Body of pancreas (tissue), 4 donors: ENCODE results near the gene CTNNBIP1. TPM values are rescaled to one million over a fixed set of nuclear protein-coding genes. Genes with fewer than 3 reads are reported as not detected.

Source experiments
- ATAC-seq: fragments of 150-250 bp; one replicate; pipeline ENCODE4 v1.9.1; 2016
- DNase-seq, 4 donors: peaks; one replicate each; pipeline ENCODE4 v3.0.0-alpha.2; 2019
- H3K27ac ChIP-seq, 4 donors: fragments of 200-600 bp; sonication (generic); 1 replicate in 3 of 4; 2 replicates in 1 of 4; pipeline versions ENCODE4 v1.5.1 to v1.6.1; 2016 to 2019; ENCODE audit warnings: mild to moderate bottlenecking in 1 of 4, mixed read lengths in 1 of 4, moderate library complexity in 1 of 4
- H3K27me3 ChIP-seq, 2 donors: fragments of 200-600 bp; sonication (generic); one replicate each; pipeline ENCODE4 v1.6.0; 2016; ENCODE audit warnings: mild to moderate bottlenecking in 1 of 2
- H3K36me3 ChIP-seq, 2 donors: fragments of 200-600 bp; sonication (generic); replicated peaks in 1 of 2; 2 replicates each; pipeline ENCODE4 v1.5.1; 2016; ENCODE audit warnings: low read depth in 2 of 2; ENCODE audit not compliant: insufficient read depth in 1 of 2
- H3K4me1 ChIP-seq: fragments of 200-600 bp; sonication (generic); one replicate; pipeline ENCODE4 v1.6.0; 2016
- H3K4me3 ChIP-seq, 2 donors: fragments of 200-600 bp; sonication (generic); 1 replicate in 1 of 2; 2 replicates in 1 of 2; pipeline ENCODE4 v1.5.1; 2016 to 2019
- H3K9me3 ChIP-seq, 3 donors: fragments of 200-600 bp; sonication (generic); 1 replicate in 2 of 3; 2 replicates in 1 of 3; pipeline ENCODE4 v1.5.1; 2016
- POLR2A ChIP-seq, 3 donors: fragments of 450-650 bp; IDR thresholded peaks; one replicate each; pipeline ENCODE4 v1.6.1; 2016; ENCODE audit warnings: antibody characterized with exemption in 3 of 3, mild to moderate bottlenecking in 2 of 3
- WGBS, 2 donors: methylation state at CpG; one replicate each; pipeline ENCODE4 v1.1.5; 2017; 5-methylcytosine and 5-hydroxymethylcytosine counted together
- intact Hi-C: fragments of 100-400 bp; cut with DNase I; formaldehyde crosslinking; loops from one replicate; pipeline ENCODE4 v1.15.1; 2023
- total RNA-seq, 2 donors: library from RNA; depleted of rRNA; stranded (reverse); fragments of >200 nt; gene quantifications; one replicate each; pipeline ENCODE4 v1.1.0, GENCODE V29; 2016
- TF ChIP-seq, protein P1 (sequence below), 7 experiments: fragments of 450-650 bp in 4 of 7; fragments of 200-600 bp in 3 of 7; sonication (generic) in 3 of 7; IDR thresholded peaks; one replicate each; pipeline ENCODE4 v1.5.1; 2016 to 2019; ENCODE audit warnings: antibody characterized with exemption in 7 of 7

Gene CTNNBIP1
- total RNA-seq, 2 donors from 2014 or later, result 20.1 to 24.6 TPM

DNA sequence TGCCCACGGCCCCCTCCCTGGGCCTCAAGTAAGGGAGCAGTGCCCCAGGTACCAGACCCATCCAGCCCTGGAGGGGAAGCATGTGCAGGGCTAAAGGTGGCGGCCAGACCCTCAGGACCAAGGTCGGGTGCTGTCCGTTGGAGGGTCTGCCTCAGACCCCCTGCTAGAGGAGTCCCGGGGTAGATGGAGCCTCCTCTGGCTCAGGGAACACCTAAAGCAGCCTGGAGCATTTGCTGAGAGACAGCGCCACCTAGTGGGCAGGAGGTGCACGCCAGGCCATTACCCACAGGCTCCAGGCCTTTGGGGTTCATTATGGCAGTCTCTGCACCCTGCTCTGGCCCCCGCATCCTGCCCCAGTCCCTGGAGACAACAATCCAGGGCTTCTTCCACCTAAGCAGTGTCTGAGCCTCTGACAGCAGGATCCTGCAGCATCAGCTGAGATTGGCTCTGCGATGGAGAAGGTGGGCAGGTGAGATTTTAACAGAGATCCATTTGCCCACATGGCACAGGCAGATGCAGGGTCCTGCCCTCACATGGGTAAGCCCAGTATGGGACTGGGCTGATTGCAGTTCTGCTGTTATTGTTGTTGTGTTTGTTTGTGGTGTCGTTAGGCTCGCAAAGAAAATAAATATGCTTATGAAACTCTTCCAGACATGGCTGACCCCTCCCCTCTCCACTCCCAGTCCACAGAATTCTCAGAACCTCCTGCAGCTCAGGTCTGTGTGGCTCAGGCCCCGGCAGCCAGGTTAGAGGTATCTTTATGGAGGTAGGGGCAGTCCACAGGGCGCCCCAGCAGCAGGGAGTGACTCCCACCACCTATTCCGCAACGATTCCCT, 42.4 kb downstream of the CTNNBIP1 start:
- Histone ChIP-seq H3K27me3 (no peaks in the 10 kb centered on the region), H3K4me1 (no peaks in the 10 kb centered on the region), H3K36me3 (peaks cover 0 to 2% of the 10 kb centered on the region in 2 donors), H3K9me3 (no peaks in the 10 kb centered on the region), H3K27ac (no peak overlapping the region), H3K4me3 (no peak overlapping the region)
- no peak for TF ChIP-seq POLR2A (IDR thresholded peaks at IDR 0.05)
- TF ChIP-seq, protein P1, sequence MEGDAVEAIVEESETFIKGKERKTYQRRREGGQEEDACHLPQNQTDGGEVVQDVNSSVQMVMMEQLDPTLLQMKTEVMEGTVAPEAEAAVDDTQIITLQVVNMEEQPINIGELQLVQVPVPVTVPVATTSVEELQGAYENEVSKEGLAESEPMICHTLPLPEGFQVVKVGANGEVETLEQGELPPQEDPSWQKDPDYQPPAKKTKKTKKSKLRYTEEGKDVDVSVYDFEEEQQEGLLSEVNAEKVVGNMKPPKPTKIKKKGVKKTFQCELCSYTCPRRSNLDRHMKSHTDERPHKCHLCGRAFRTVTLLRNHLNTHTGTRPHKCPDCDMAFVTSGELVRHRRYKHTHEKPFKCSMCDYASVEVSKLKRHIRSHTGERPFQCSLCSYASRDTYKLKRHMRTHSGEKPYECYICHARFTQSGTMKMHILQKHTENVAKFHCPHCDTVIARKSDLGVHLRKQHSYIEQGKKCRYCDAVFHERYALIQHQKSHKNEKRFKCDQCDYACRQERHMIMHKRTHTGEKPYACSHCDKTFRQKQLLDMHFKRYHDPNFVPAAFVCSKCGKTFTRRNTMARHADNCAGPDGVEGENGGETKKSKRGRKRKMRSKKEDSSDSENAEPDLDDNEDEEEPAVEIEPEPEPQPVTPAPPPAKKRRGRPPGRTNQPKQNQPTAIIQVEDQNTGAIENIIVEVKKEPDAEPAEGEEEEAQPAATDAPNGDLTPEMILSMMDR (IDR thresholded peaks at IDR 0.05), result peak; percentile 84 to 97 (median 95)
- DNase-seq (peak; percentile 78 to 88 (median 83)), ATAC-seq (peak; percentile 79)
- intact Hi-C loops, result loop anchor here (5.0 to 10.0 kb wide), 2 partner anchors 80 to 233 kb away; no protein-coding TSS in a partner anchor
- 45 to 71% methylated on average over 4 to 15 of the region's 15 CpGs for WGBS, 2 donors

- DNase-seq (no peak), ATAC-seq (no peak)
- H3K27ac ChIP-seq, result no peak overlapping the region
- no peaks in the 10 kb centered on the region for H3K4me1 ChIP-seq
- intact Hi-C loops, result loop anchor here (5.0 to 10.0 kb wide), 2 partner anchors 80 to 232 kb away; no protein-coding TSS in a partner anchor
- TF ChIP-seq, protein P1 (IDR thresholded peaks at IDR 0.05), result no peak
- no peak for TF ChIP-seq POLR2A (IDR thresholded peaks at IDR 0.05)
- no peaks in the 10 kb centered on the region for H3K9me3 ChIP-seq
- WGBS, 2 donors, result 87 to 91% methylated on average over 6 of the region's 6 CpGs
- no peaks in the 10 kb centered on the region for H3K27me3 ChIP-seq
- peaks cover 0 to 2% of the 10 kb centered on the region in 2 donors for H3K36me3 ChIP-seq
- H3K4me3 ChIP-seq, result no peak overlapping the region
Measured at GRCh38 chr1:9866836-9867235, 43.2 kb downstream of the CTNNBIP1 start.

DNA sequence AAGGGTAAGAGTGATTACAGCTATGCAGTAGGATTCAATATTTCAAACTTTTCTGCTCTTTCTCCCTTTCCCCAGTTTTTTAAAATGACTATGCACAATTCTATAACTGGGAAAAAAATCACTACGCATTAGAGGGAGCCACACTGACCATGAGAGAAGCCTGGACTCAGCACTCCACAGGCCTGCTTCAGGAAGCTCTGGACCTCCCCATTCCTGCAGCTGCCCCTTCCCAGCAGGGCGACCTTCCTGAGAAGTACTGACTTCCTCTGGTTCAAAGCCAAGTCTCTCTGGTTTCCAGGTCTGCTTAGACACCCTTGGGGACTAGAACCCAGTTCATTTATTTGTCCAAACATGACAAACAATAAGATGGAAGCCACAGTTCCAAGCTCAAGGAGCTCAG, 44.3 kb downstream of the CTNNBIP1 start:
- Histone ChIP-seq H3K27me3 (no peaks in the 10 kb centered on the region), H3K36me3 (peaks cover 0 to 2% of the 10 kb centered on the region in 2 donors), H3K4me3 (no peak overlapping the region), H3K4me1 (no peaks in the 10 kb centered on the region), H3K9me3 (no peaks in the 10 kb centered on the region), H3K27ac (no peak overlapping the region)
- 65 to 88% methylated on average over 2 of the region's 2 CpGs for WGBS, 2 donors
- ATAC-seq, result no peak
- intact Hi-C loops, result loop anchor here (5.0 to 10.0 kb wide), 2 partner anchors 78 to 231 kb away; no protein-coding TSS in a partner anchor
- DNase-seq, result no peak
- TF ChIP-seq, protein P1 (IDR thresholded peaks at IDR 0.05), result no peak
- no peak for TF ChIP-seq POLR2A (IDR thresholded peaks at IDR 0.05)

GRCh38 chr1:9863371-9863770, 46.7 kb downstream of the CTNNBIP1 start:
- no peaks in the 10 kb centered on the region for H3K9me3 ChIP-seq
- intact Hi-C loops, result loop anchor here (10.0 kb wide), 1 partner anchor 229 kb away; no protein-coding TSS in a partner anchor
- no peaks in the 10 kb centered on the region for H3K4me1 ChIP-seq
- H3K4me3 ChIP-seq, result no peak overlapping the region
- TF ChIP-seq POLR2A (IDR thresholded peaks at IDR 0.05), result no peak
- TF ChIP-seq, protein P1 (IDR thresholded peaks at IDR 0.05), result no peak
- H3K27ac ChIP-seq, result no peak overlapping the region
- ATAC-seq (no peak), DNase-seq (no peak)
- 77 to 83% methylated on average over 3 to 10 of the region's 10 CpGs for WGBS, 2 donors
- no peaks in the 10 kb centered on the region for H3K36me3 ChIP-seq
- H3K27me3 ChIP-seq, result no peaks in the 10 kb centered on the region
